ENCODE measurements around the gene SHQ1.

Gene SHQ1

GRCh38 chr3:72891053-72891855, 43.0 kb upstream of the SHQ1 start:
- TF ChIP-seq CTCF (conservative IDR thresholded peaks at IDR 0.05; ENCODE audit: low read length): peak; percentile 42
- DNase-seq (ENCODE audit: low read depth): peak; percentile 100
- peak overlapping the region; percentile 2; the same call in 1 of the 2 replicates for H3K4me3 ChIP-seq (ENCODE audit: low read length)

- DNase-seq (ENCODE audit: low read depth): no peak
- H3K4me3 ChIP-seq (ENCODE audit: low read length): peak overlapping the region; percentile 19; the same call in 1 of the 2 replicates
- no peak for TF ChIP-seq CTCF (conservative IDR thresholded peaks at IDR 0.05; ENCODE audit: low read length)
Observed at GRCh38 chr3:72890166-72890925, 42.1 kb upstream of the SHQ1 start.

DNA sequence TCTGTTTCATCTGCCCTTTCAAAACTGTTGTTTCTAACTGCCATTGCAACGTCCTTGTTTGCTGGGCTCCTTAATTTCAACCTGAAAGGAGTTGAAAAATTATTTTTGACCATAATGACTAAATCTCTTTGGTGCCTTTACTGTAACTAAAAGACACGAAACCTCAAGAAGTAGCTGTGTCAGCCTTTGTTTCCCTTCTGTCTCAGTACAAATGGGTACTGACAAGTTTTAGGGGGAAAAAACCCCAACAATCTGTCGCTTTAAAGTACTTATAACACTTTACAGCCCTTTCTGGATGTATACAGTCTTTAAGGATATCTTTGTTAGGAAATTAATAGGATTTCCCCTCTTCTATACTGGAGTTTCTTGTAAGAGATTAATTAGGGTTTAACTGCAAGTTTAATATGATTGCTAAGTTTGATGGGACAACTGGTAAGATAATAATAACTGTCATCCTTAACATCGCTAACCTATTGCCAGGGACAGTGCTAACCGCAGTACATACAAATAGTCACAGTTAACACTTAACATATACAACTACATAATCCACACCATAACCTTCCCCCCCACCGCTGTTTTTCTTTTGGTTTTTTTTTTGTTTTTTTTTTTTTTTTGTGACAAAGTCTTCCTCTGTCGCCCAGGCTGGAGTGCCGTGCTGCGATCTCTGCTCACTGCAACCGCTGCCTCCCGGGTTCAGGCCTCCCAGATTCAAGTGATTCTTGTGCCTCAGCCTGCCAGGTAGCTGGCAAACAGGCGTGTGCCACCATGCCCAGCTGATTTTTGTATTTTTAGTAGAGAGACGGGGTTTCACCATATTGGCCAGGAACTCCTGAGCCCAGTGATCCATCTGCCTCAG, 41.3 kb upstream of the SHQ1 start:
- H3K4me3 ChIP-seq (ENCODE audit: low read length): peak overlapping the region; percentile 66
- TF ChIP-seq CTCF (conservative IDR thresholded peaks at IDR 0.05; ENCODE audit: low read length): no peak
- no peak for DNase-seq (ENCODE audit: low read depth)

DNA sequence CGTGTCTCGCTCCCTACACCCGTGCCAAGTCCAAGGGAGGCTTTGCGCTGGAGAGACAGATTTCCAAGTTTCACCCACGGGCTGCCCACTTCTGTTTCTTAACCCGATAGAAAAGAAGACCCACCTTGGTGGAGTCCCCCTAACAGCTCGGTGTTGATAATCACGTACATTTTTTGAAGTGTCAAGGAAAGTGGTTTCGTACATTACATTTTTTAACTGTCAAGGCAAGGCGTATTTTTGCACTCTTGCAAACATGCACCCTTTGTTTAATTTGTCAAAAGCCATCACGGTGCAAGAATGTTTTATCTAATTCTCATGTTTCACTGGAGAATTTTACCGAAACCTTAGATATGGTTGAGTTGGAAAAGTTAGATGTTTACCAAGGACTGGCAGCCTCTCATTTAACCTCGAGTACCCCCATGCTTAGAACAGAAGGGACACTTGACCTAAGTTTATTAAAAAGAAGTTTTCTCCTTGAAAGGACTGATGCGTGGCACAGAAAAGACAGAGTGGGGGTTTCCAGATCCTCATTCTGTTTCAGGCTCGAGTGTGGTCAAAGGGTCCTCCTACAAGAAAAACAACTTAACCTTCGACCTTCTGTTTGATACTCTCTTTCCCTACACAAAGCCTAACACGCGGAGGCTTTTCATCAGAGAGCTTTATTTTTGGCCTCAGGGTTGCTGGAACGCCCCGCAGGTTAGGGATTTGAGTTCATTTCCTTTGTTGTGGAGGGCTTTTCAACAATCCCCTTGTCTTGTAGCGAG, 40.5 kb upstream of the SHQ1 start:
- TF ChIP-seq CTCF (conservative IDR thresholded peaks at IDR 0.05; ENCODE audit: low read length): no peak
- DNase-seq (ENCODE audit: low read depth): no peak

GRCh38 chr3:72887705-72888545, 39.7 kb upstream of the SHQ1 start, which contains the start of gene GXYLT2:
Gene GXYLT2, plus strand, starts transcription at chr3:72888046. Its CDS starts 188 bp downstream, at chr3:72888234.
- peak within 1 kb of the TSS; percentile 67 for H3K4me3 ChIP-seq (ENCODE audit: low read length)
- no peak for TF ChIP-seq CTCF (conservative IDR thresholded peaks at IDR 0.05; ENCODE audit: low read length)

More for the DNA sequence above, 40.5 kb upstream of the SHQ1 start:
- H3K4me3 ChIP-seq (ENCODE audit: low read length): peak overlapping the region; percentile 66

More at GRCh38 chr3:72887705-72888545, 39.7 kb upstream of the SHQ1 start, which contains the start of gene GXYLT2:
- peak; percentile 72 for DNase-seq (ENCODE audit: low read depth)

All from AG10803 (cell line).